BE2C (cell line): ENCODE results near the gene ARSK.

Experiments
- DNase-seq: peaks from one replicate; pipeline ENCODE4 v3.0.0-alpha.2; 2020
- H3K27me3 ChIP-seq: fragments of 250-450 bp; sonication (Bioruptor Pico); 2 replicates; pipeline ENCODE4 v1.5.1; 2020; ENCODE audit warnings: mild to moderate bottlenecking
- H3K36me3 ChIP-seq: fragments of 250-450 bp; sonication (Bioruptor Pico); 2 replicates; pipeline ENCODE4 v1.5.1; 2020; ENCODE audit warnings: mild to moderate bottlenecking
- H3K4me1 ChIP-seq: fragments of 250-450 bp; sonication (Bioruptor Pico); 2 replicates; pipeline ENCODE4 v1.5.1; 2020
- H3K4me3 ChIP-seq: 2 replicates; pipeline ENCODE4 v1.5.1; 2011; ENCODE audit warnings: low read depth, low read length
- H3K9me3 ChIP-seq: fragments of 250-450 bp; sonication (Bioruptor Pico); 2 replicates; pipeline ENCODE4 v1.5.1; 2020
- TF ChIP-seq, protein P1 (sequence below): IDR thresholded peaks from 2 replicates; pipeline ENCODE4 v1.5.1; 2012; ENCODE audit warnings: mild to moderate bottlenecking, low read depth, low read length

ARSK gene

DNA sequence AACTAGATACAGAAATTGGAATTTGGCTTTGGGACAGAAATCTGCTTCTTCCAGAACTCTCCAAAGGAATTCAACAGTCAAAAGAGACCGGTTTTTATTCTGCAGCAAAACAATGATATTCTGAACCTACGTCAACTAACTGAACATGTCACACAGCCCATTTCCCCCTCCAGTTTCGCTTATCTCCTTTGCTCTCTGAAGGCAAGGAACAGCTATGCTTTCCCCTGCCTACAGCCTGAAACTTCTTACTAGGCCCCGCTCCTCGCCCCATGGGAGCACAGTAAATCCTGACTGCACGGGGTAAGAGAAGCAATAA is 612 bp upstream of the ARSK start:
- peaks cover 11% of the 10 kb centered on the region for H3K36me3 ChIP-seq
- TF ChIP-seq, protein P1, sequence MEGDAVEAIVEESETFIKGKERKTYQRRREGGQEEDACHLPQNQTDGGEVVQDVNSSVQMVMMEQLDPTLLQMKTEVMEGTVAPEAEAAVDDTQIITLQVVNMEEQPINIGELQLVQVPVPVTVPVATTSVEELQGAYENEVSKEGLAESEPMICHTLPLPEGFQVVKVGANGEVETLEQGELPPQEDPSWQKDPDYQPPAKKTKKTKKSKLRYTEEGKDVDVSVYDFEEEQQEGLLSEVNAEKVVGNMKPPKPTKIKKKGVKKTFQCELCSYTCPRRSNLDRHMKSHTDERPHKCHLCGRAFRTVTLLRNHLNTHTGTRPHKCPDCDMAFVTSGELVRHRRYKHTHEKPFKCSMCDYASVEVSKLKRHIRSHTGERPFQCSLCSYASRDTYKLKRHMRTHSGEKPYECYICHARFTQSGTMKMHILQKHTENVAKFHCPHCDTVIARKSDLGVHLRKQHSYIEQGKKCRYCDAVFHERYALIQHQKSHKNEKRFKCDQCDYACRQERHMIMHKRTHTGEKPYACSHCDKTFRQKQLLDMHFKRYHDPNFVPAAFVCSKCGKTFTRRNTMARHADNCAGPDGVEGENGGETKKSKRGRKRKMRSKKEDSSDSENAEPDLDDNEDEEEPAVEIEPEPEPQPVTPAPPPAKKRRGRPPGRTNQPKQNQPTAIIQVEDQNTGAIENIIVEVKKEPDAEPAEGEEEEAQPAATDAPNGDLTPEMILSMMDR, result no peak
- H3K9me3 ChIP-seq, result no peaks in the 10 kb centered on the region
- H3K4me1 ChIP-seq, result no peaks in the 10 kb centered on the region
- peak overlapping the region; percentile 75 for H3K4me3 ChIP-seq
- H3K27me3 ChIP-seq, result no peaks in the 10 kb centered on the region
- DNase-seq, result no peak

DNA sequence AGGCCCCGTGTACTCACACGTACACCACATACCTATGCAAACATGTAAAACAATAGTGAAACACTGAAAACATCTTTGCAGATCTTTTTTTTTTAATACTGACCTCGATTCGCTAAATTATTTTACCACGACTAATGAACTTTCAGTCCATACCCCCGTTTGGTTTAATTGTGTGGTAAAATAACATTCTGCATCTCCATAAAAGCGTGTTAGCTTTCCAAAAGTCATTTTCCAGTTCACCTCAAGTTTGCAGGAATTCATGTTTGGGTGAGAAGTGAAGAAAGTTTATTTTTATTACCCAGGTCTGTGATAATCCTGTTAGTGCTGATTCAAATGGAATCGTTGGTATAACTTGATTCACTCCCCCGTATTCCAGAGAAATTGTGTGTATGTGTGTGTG is 652 bp downstream of the ARSK start:
- Histone ChIP-seq H3K4me1 (no peaks in the 10 kb centered on the region), H3K4me3 (peak overlapping the region; percentile 75), H3K9me3 (no peaks in the 10 kb centered on the region), H3K36me3 (peaks cover 4% of the 10 kb centered on the region; the same call in 1 of the 2 replicates), H3K27me3 (no peaks in the 10 kb centered on the region)
- no peak for DNase-seq
- TF ChIP-seq, protein P1, result no peak

DNA sequence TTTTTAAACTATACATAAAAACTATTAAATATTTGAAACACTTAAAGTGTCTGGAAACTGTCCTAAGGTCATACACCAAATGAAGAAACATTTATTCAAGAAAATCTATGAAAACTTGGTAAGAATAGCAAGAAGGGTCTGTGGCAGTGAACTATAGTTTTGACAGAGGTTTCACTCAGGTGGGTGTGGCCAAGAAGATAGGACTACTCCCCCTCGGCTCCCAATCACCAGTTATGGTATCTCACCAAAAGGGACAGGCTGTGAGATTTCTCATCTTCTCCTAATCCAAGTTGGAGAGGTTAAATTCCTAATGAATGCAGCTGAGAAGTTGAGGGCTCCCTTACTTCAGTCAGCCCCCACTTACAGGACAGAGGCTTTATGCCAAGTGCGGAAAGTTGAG is 2.9 kb downstream of the ARSK start:
- TF ChIP-seq, protein P1, result no peak
- no peak for DNase-seq
- peaks cover 2% of the 10 kb centered on the region; the same call in 1 of the 2 replicates for H3K36me3 ChIP-seq
- no peaks in the 10 kb centered on the region for H3K27me3 ChIP-seq
- no peak overlapping the region for H3K4me3 ChIP-seq
- H3K9me3 ChIP-seq, result no peaks in the 10 kb centered on the region
- no peaks in the 10 kb centered on the region for H3K4me1 ChIP-seq

- H3K27me3 ChIP-seq, result no peaks in the 10 kb centered on the region
- TF ChIP-seq, protein P1, result no peak
- no peak overlapping the region for H3K4me3 ChIP-seq
- no peaks in the 10 kb centered on the region for H3K4me1 ChIP-seq
- no peak for DNase-seq
- no peaks in the 10 kb centered on the region for H3K36me3 ChIP-seq
- no peaks in the 10 kb centered on the region for H3K9me3 ChIP-seq
These were observed 7.4 kb downstream of the ARSK start for GRCh38 chr5:95562282-95562681.

DNA sequence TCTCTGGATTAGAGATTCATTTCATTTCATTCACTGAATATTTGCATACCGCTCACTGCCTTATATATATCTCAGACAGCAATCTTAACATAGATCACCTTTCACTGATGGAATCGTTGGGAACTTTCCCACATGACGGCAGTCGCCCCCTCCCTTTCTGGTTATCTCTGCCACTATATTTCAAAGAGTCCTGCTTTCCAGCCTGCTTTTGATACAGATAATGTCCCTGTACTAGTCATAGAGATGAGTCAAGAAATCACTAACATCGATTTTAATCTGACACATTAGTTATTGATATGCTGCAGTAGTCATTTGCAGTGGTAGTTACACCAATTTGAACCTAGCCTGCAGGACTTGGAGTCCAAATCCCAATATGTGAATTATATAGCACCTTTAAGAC is 8.5 kb downstream of the ARSK start:
- TF ChIP-seq, protein P1, result no peak
- Histone ChIP-seq H3K4me1 (no peaks in the 10 kb centered on the region), H3K36me3 (no peaks in the 10 kb centered on the region), H3K27me3 (no peaks in the 10 kb centered on the region), H3K4me3 (no peak overlapping the region), H3K9me3 (no peaks in the 10 kb centered on the region)
- no peak for DNase-seq

GRCh38 chr5:95564450-95564849 is 9.5 kb downstream of the ARSK start:
- DNase-seq, result no peak
- H3K27me3 ChIP-seq, result no peaks in the 10 kb centered on the region
- no peaks in the 10 kb centered on the region; the same call in 1 of the 2 replicates for H3K36me3 ChIP-seq
- H3K9me3 ChIP-seq, result no peaks in the 10 kb centered on the region
- H3K4me3 ChIP-seq, result no peak overlapping the region
- TF ChIP-seq, protein P1, result no peak
- no peaks in the 10 kb centered on the region for H3K4me1 ChIP-seq
